DMS53 treated with DMSO at 0.1 percent for 48 hours (cell line): ENCODE data around the gene NRARP.

ENCODE experiments used
- DNase-seq: peaks from one replicate; lab custom pipeline; 2025; ENCODE audit not compliant: unreplicated experiment; lab: John Stamatoyannopoulos, UW

NRARP gene

GRCh38 chr9:137300567-137301080 lies 1.4 kb downstream of the NRARP start:
- DNase-seq: no peak

- no peak for DNase-seq
These were observed 2.1 kb downstream of the NRARP start for GRCh38 chr9:137299938-137300337.

- no peak for DNase-seq
These were observed 2.9 kb downstream of the NRARP start for GRCh38 chr9:137299203-137299565.

GRCh38 chr9:137298401-137299202 lies 3.5 kb downstream of the NRARP start:
- DNase-seq: no peak

- no peak for DNase-seq
These were observed 4.1 kb downstream of the NRARP start for GRCh38 chr9:137297966-137298365.

GRCh38 chr9:137296670-137297664 lies 5.1 kb downstream of the NRARP start:
- DNase-seq: no peak

GRCh38 chr9:137295849-137296669 lies 6.0 kb downstream of the NRARP start:
- no peak for DNase-seq

GRCh38 chr9:137295238-137295811 lies 6.7 kb downstream of the NRARP start:
- DNase-seq: peak; percentile 11

- peak; percentile 49 for DNase-seq
These were observed 7.3 kb downstream of the NRARP start for GRCh38 chr9:137294681-137295237.

- peak; percentile 35 for DNase-seq
These were observed 7.9 kb downstream of the NRARP start for GRCh38 chr9:137294091-137294680.

GRCh38 chr9:137293482-137294090 lies 8.5 kb downstream of the NRARP start:
- DNase-seq: no peak

GRCh38 chr9:137293094-137293481 lies 9.0 kb downstream of the NRARP start:
- no peak for DNase-seq

- peak; percentile 66 for DNase-seq
These were observed 15.1 kb downstream of the NRARP start for GRCh38 chr9:137286975-137287383.

GRCh38 chr9:137281345-137282116 lies 20.5 kb downstream of the NRARP start:
- DNase-seq: no peak

- no peak for DNase-seq
These were observed 21.4 kb downstream of the NRARP start for GRCh38 chr9:137280474-137281344.

- DNase-seq: no peak
These were observed 22.2 kb downstream of the NRARP start for GRCh38 chr9:137279741-137280473.
